OCI-LY7 (cell line): Measurements from ENCODE around the gene ULK4.

Source experiments
- CTCF ChIP-seq: fragments of 200-600 bp; sonication (generic); conservative IDR thresholded peaks from 2 replicates; pipeline ENCODE4 v1.5.1; 2014; ENCODE audit warnings: mild to moderate bottlenecking, antibody characterized with exemption, low read length, moderate library complexity, mixed read lengths
- EZH2phosphoT487 ChIP-seq: fragments of 200-600 bp; sonication (generic); IDR thresholded peaks from 2 replicates; pipeline ENCODE4 v1.6.1; 2018; ENCODE audit warnings: low read depth, borderline replicate concordance, mild to moderate bottlenecking, mixed run types, antibody characterized with exemption, low read length, moderate library complexity, mixed read lengths

- TF ChIP-seq CTCF (no peak), EZH2phosphoT487 (no peak)
Measured at GRCh38 chr3:41222501-41222900, 739.4 kb downstream of the ULK4 start.
